GM10847 (cell line): Measurements from ENCODE around the gene MRPL20.

ENCODE experiments used
- POLR2A ChIP-seq: IDR thresholded peaks from 2 replicates; pipeline ENCODE4 v1.6.1; 2011; ENCODE audit not compliant: insufficient read length; ENCODE audit errors: extremely low read depth

MRPL20 gene

GRCh38 chr1:1406821-1407635 is at the start of gene MRPL20:
TSS of gene MRPL20 (minus strand) at chr1:1407293. CDS start at chr1:1407217, 76 bp downstream.
- TF ChIP-seq POLR2A = peak; percentile 92

DNA sequence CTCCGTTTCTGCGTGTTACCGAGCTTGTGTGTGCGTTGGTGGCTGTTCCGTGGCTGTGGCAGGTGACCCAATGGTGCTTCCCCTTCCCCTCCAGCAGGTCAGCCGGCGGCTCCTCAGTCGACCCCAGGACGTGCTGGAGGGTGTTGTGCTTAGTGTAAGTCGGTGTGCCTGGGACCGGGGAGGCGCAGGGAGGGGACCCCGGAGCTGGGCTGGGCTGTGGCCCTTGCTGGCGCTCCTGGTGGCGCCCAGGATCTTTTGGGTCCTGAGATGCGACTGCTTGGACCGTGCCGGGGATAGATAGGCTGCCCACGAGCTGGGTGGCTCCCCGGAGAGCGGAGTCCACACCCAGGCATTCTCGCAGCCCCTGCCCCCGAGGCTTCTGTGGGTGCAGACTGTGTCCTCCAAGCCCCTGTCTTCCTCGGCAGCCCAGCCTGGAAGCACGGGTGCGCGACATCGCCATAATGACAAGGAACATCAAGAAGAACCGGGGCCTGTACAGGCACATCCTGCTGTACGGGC is 48.3 kb upstream of the MRPL20 start:
- no peak for TF ChIP-seq POLR2A

DNA sequence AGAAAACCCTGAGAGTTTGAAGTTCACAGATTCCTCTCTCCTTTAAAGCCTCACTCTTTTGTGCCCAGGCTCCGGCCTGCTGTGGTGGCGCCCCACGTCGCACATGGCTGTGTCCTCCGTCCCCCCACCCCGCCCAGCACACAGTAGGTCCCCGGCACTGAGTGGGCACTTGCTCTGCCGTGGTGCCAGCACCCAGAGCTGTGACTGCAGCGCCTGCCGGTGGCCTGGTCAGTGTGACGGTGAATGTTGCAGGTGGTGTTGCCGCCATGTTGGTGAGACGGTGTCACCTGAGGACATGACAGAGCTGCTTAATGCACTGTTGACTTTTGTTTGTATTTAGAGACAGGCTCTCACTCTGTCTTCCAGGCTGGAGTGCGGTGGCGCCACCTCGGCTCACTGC is 45.8 kb upstream of the MRPL20 start:
- no peak for TF ChIP-seq POLR2A

GRCh38 chr1:1451696-1452364 is 44.7 kb upstream of the MRPL20 start:
- no peak for TF ChIP-seq POLR2A

DNA sequence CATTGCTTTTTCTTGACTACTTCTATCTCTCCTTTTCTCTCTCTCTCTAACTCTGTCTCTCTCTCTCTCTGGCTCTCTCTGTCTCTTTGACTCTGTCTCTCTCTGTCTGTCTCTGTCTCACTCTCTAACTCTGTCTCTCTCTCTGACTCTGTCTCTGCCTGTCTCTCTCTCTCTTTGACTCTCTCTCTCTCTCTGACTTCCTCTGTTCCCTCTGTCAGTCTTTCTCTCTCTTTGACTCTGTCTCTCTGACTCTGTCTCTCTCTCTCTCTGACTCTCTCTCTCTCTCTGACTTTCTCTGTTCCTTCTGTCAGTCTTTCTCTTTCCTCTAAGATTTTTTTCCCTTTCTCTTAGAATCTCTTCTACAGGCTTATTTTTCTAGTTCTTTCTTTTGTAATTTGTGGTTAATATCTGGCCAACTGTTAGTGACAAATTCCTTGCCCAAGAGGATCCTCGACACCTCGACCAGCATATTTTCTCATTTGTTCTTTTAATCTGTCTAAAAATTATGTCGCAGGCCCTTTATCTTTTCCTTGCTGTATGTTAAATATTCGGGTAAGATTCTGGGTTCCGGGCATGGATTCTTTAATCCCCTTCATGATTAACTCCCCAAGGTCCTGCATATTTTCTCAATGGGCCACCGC is 42.1 kb upstream of the MRPL20 start, which contains the start of gene ATAD3C:
Gene ATAD3C, plus strand, starts transcription at position 591 of the 641 bp plus-strand sequence. CDS start 995 bp downstream, outside the sequence.
- no peak for TF ChIP-seq POLR2A

DNA sequence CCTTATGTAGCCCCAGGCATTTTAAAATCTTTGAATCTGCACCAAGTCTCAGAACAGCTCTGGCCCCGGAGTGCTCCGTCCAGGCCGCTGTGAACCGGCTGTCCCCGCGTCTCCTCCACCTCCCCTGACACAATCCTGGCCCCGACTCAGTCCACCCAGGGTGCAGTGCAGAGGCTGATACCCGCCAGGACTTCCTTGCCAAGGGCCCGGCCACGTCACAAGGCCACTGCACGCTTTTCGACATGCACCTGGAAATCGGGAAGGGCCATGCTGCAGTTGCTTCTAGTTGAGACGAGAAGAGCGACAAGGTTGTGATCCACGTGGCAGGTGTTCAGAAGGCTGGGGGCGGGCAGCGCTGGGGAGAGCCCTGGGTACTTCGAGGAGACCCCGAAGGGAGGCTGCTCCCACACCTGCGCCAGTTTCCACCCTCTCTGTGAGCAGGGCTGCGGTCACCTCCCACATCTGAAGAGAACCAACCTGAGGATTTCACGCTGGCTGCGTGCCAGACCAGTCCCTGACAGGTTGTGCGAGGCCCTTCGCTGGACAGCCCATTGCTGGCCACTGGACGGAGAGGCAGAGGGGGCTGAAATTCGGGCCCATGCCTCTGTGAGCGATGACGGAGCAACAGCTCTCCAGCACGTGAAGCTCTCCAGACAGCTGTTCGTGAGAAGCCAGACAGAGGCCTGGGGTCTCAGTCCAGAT is 35.1 kb upstream of the MRPL20 start:
- no peak for TF ChIP-seq POLR2A

DNA sequence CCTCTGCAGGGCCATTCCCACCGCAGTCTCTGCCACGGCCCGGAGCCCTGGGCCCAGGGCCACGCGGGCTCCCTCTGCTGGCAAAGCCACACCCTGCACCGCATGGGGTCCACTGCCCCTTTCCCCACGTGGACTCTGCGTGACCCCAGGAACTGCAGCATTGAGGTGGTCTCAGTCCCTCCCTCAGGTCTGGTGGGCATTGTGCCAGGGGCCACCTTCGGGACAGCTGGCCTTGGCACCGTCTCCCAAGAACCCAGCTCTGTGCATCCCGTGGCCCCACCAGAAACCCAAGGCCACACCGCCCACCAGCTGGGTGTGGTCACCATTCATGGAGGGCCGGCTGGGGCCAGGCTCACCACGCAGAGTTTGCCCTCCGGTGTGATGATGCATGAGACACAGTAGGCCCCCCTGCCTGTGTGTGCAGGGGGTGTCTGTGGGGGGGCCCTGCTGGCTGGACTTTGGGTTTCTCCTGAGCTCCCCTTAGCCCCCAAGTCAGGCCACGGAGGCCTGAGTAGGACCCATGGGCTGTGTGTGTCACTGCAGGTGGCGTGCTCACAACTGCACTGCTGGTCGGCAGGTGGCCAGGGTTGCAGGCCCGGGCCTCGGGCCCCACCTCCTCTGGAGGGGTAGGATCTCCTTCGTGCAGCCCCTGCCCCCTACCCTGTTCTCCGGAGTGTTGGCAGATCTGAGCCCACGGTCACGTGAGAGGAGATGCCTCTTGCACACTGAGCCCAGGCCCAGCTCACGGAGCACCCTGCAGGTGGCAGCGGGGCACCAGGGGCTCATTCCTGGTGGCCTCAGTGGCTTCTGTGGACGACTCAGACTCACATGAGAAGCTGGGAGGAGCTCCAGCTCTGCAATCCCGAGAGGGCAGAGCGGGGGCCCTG is 34.2 kb upstream of the MRPL20 start:
- no peak for TF ChIP-seq POLR2A

DNA sequence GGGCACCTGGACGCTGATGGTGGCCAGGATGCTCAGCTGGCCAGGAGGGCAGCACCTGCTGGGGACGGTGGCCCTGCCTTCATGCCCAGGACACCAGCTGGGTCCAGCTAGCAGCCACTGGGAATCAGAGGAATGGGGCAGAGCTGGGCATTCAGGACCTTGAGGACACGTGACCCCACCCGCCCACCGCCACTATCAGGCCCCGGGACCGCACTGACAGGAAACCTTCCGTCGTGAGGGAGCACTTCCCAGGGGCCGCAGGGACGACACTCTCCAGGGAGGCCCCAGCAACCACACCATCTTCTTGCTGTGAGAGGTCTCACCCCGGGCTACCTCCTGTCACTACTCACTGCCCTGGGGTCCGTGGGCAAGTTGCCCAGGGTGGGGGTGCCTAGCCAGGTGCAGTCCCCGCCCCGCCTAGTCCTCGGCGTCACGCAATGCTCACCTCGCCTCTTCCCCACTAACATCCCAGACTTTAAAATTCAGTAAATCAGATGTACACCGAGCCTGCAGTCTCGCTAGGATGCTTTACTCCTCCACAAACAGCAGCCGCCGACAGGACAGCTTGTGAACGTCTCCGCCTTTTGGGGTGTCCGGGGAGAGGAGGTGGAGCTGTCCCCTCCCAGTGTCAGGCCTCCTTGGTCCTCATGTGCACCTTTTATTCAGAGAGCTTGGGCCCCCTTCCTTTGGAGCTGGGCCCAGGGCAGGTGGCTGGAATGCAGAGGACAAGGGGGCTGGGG is 33.3 kb upstream of the MRPL20 start:
- TF ChIP-seq POLR2A = no peak

GRCh38 chr1:1439546-1440261 is 32.6 kb upstream of the MRPL20 start:
- TF ChIP-seq POLR2A = no peak

- no peak for TF ChIP-seq POLR2A
These were observed 31.7 kb upstream of the MRPL20 start for GRCh38 chr1:1438531-1439381.

- TF ChIP-seq POLR2A = no peak
These were observed 30.8 kb upstream of the MRPL20 start for GRCh38 chr1:1437904-1438376.

DNA sequence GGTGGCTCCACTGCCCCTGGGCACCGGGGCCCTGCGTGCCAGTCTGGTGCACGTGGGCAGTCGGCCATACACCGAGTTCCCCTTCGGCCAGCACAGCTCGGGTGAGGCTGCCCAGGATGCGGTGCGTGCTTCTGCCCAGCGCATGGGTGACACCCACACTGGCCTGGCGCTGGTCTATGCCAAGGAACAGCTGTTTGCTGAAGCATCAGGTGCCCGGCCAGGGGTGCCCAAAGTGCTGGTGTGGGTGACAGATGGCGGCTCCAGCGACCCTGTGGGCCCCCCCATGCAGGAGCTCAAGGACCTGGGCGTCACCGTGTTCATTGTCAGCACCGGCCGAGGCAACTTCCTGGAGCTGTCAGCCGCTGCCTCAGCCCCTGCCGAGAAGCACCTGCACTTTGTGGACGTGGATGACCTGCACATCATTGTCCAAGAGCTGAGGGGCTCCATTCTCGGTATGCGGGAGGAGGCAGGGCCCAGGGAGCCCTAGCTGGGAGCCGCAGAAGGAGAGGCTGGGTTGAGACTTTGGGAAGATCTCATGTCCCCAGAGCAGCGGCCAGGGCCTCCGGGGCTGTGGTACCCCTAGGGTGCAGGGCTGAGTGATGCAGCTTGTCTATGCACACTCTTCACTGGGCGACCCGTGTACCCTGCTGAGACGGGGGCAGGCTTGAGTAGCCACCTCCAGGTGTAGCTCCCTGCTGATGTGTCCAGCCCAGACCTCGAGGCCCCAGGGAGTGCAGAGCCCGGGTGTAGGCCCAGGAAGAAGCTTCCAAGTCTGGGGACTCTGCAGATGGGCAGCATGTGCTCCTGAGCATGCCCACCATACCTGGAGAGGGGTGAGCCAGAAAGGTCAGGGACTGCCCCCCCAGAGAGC is 30.2 kb upstream of the MRPL20 start:
- no peak for TF ChIP-seq POLR2A
